ENCODE measurements around the gene LLGL2.

LLGL2 gene

GRCh38 chr17:75571197-75571884 lies 45.8 kb downstream of the LLGL2 start:
- Histone ChIP-seq H3F3A (ENCODE audit: control insufficient read depth, insufficient read depth) (no peaks in the 10 kb centered on the region), H4K20me1 (ENCODE audit: control insufficient read depth, insufficient read depth, low read depth, low read length) (no peaks in the 10 kb centered on the region), H3K4me2 (ENCODE audit: low read length) (peak overlapping the region; percentile 61), H3K4me1 (ENCODE audit: control insufficient read depth, low read length) (peaks cover 21% of the 10 kb centered on the region), H3K36me3 (ENCODE audit: control insufficient read depth, low read length) (no peaks in the 10 kb centered on the region), H3K27ac (ENCODE audit: low read depth, low read length) (peak overlapping the region; percentile 25; the same call in 1 of the 2 replicates), H3K4me3 (ENCODE audit: low read length) (peak overlapping the region; percentile 31), H3K9me2 (replicated peaks; ENCODE audit: control insufficient read depth, low read length) (no peaks in the 10 kb centered on the region), H3K27me3 (ENCODE audit: control insufficient read depth, low read length) (no peaks in the 10 kb centered on the region), H3K79me2 (ENCODE audit: control insufficient read depth, low read length) (no peaks in the 10 kb centered on the region), H3K9me3 (ENCODE audit: control insufficient read depth, insufficient read depth, low read length) (no peaks in the 10 kb centered on the region)
- no peak for TF ChIP-seq EZH2phosphoT487 (IDR thresholded peaks at IDR 0.05; ENCODE audit: borderline replicate concordance, low read length)
- no peak for TF ChIP-seq CTCF (IDR thresholded peaks at IDR 0.05; ENCODE audit: low read depth, low read length, poor library complexity, severe bottlenecking)

GRCh38 chr17:75571885-75572215 lies 46.4 kb downstream of the LLGL2 start:
- Histone ChIP-seq H3K27ac (ENCODE audit: low read depth, low read length) (no peak overlapping the region), H3K36me3 (ENCODE audit: control insufficient read depth, low read length) (no peaks in the 10 kb centered on the region), H3K4me2 (ENCODE audit: low read length) (peak overlapping the region; percentile 61; the same call in 1 of the 2 replicates), H3K4me3 (ENCODE audit: low read length) (no peak overlapping the region), H3F3A (ENCODE audit: control insufficient read depth, insufficient read depth) (no peaks in the 10 kb centered on the region), H3K9me3 (ENCODE audit: control insufficient read depth, insufficient read depth, low read length) (no peaks in the 10 kb centered on the region), H3K79me2 (ENCODE audit: control insufficient read depth, low read length) (no peaks in the 10 kb centered on the region), H3K4me1 (ENCODE audit: control insufficient read depth, low read length) (peaks cover 16% of the 10 kb centered on the region), H4K20me1 (ENCODE audit: control insufficient read depth, insufficient read depth, low read depth, low read length) (no peaks in the 10 kb centered on the region), H3K9me2 (replicated peaks; ENCODE audit: control insufficient read depth, low read length) (no peaks in the 10 kb centered on the region), H3K27me3 (ENCODE audit: control insufficient read depth, low read length) (no peaks in the 10 kb centered on the region)
- no peak for TF ChIP-seq EZH2phosphoT487 (IDR thresholded peaks at IDR 0.05; ENCODE audit: borderline replicate concordance, low read length)
- TF ChIP-seq CTCF (IDR thresholded peaks at IDR 0.05; ENCODE audit: low read depth, low read length, poor library complexity, severe bottlenecking): no peak

GRCh38 chr17:75572713-75573539 lies 47.4 kb downstream of the LLGL2 start:
- H3K79me2 ChIP-seq (ENCODE audit: control insufficient read depth, low read length): no peaks in the 10 kb centered on the region
- H3F3A ChIP-seq (ENCODE audit: control insufficient read depth, insufficient read depth): no peaks in the 10 kb centered on the region
- H3K4me3 ChIP-seq (ENCODE audit: low read length): no peak overlapping the region
- H3K27ac ChIP-seq (ENCODE audit: low read depth, low read length): no peak overlapping the region
- peaks cover 13% of the 10 kb centered on the region for H3K4me1 ChIP-seq (ENCODE audit: control insufficient read depth, low read length)
- no peak overlapping the region for H3K4me2 ChIP-seq (ENCODE audit: low read length)
- H3K27me3 ChIP-seq (ENCODE audit: control insufficient read depth, low read length): no peaks in the 10 kb centered on the region
- no peak for TF ChIP-seq EZH2phosphoT487 (IDR thresholded peaks at IDR 0.05; ENCODE audit: borderline replicate concordance, low read length)
- TF ChIP-seq CTCF (IDR thresholded peaks at IDR 0.05; ENCODE audit: low read depth, low read length, poor library complexity, severe bottlenecking): no peak
- H4K20me1 ChIP-seq (ENCODE audit: control insufficient read depth, insufficient read depth, low read depth, low read length): no peaks in the 10 kb centered on the region
- H3K36me3 ChIP-seq (ENCODE audit: control insufficient read depth, low read length): no peaks in the 10 kb centered on the region
- H3K9me2 ChIP-seq (replicated peaks; ENCODE audit: control insufficient read depth, low read length): no peaks in the 10 kb centered on the region
- no peaks in the 10 kb centered on the region for H3K9me3 ChIP-seq (ENCODE audit: control insufficient read depth, insufficient read depth, low read length)
